ENCODE results near the gene KDM4D. TPM values are rescaled to one million over a fixed set of nuclear protein-coding genes. Genes with fewer than 3 reads are reported as not detected.
A peak's percentile ranks its signal among the peaks of the same experiment; 100 is the strongest.
"Not testable (repeated sequence)": the region's sequence is repeated elsewhere in the genome, so short reads cannot be mapped to it uniquely, and the experiment has no call there.

Gene KDM4D
- total RNA-seq, 1 experiment from 2014 or later, result 2.7 TPM

DNA sequence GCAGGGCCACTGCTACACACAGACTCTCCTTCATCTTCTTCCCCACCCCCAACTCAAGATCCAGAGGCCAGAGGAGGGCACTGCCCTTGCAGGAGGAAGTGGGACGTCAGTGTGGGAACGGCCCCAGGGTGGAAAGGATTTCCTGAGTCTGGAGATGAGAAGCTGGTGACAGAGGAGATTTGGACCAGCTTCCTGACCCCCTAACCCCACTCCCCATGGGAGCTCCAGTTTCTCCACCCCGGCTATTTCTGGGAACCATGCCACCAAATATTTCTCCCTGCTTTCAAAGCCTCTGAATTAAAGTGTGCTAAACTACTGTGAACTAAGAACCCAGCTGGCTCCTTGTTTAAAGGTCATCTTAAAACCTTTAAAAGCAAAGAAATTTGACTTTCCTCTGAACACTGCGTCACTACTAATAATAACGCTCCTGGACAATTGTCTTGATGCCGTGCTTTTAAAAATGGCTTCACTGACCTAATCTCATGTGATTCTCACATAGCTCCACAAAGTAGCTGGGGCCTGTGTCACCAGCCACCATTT lies 46.7 kb upstream of the KDM4D start:
- no peak; the same call in 1 of the 2 replicates for ATAC-seq
- Histone ChIP-seq H3F3A (ENCODE audit: low read length, unreplicated experiment) (no peaks in the 10 kb centered on the region), H3K79me2 (ENCODE audit: low read length) (no peaks in the 10 kb centered on the region), H3K9me2 (replicated peaks; ENCODE audit: low read length) (no peaks in the 10 kb centered on the region), H3K4me1 (ENCODE audit: insufficient read depth, low read length) (no peaks in the 10 kb centered on the region), H4K20me1 (ENCODE audit: low read length) (no peaks in the 10 kb centered on the region), H2AFZ (ENCODE audit: low read length) (no peak overlapping the region), H3K36me3 (ENCODE audit: low read depth, low read length) (no peaks in the 10 kb centered on the region), H3K9ac (ENCODE audit: low read length) (no peak overlapping the region), H3K4me3 (ENCODE audit: low read length) (no peak overlapping the region), H3K27me3 (ENCODE audit: low read length) (no peaks in the 10 kb centered on the region), H3K4me2 (ENCODE audit: low read length) (no peak overlapping the region), H3K9me3 (ENCODE audit: low read length) (no peaks in the 10 kb centered on the region), H3K27ac (ENCODE audit: low read length) (no peak overlapping the region)
- ChIA-PET CTCF (no interaction called here), POLR2A (ENCODE audit: unreplicated experiment) (interaction anchor here (0.6 kb wide), 1 partner anchor 404 kb away, joined by 5 read pairs; no protein-coding TSS in a partner anchor)
- DNase-seq, result peak; percentile 12
- intact Hi-C loops (cut with micrococcal nuclease), result no loop called here
- TF ChIP-seq EZH2 (IDR thresholded peaks at IDR 0.05; ENCODE audit: low read length, unreplicated experiment), result no peak
- BruUV-seq (replicated peaks), result no TSS peak

DNA sequence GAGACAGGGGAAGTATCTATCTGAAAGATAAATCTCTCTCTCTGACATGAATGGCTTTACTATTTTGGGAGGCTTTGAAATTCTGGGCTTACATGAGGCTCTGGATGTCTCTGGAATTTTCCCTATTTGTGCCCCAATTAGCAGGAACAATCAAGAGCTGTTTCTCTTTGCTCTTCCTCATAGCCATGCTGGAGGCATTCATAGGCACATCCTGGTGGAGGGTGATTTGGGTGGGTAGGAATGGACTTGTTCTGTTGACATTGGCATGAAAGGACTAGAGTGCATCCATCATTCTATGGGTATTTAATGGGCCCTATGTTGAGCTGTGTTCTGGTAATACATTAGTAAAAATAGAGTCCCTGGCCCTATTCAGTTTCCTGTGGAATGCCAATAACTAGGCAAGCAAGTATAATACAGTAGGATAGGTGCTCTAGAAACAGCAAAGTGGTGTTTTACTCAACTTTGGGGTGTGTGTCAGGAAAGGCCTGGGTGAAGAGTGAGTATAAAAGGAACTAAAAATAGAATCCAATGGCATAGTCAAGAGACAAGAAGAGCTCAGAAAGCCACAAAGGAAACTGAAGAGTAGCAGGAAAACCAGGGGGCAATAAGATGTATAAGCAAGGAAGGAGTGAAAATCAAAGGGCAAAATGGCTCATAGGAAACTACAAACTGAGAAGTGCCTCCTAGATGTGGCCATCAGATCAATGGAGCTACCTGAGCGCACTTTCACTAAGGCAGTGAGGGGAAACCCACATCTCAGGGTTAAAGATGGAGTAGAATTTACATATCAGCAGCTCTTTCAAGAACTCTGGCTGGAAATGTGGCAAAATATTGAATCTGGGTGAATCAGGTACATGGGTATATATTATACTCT lies 45.2 kb upstream of the KDM4D start:
- CTCF ChIA-PET, result no interaction called here

DNA sequence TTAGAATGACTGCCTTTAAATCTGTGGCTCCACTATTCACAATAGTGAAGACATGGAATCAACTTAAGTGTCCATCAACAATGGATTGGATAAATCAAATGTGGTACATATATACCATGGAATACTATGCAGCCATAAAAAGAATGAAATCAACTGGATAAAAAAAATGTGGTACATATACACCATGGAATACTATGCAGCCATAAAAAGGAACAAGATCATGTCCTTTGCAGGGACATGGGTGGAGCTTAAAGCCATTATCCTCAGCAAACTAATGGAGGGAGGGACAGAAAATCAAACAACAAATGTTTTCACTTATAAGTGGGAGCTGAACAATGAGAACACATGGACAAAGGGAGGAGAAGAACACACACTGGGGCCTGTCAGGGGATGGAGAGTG lies 41.4 kb upstream of the KDM4D start:
- H3K9me3 ChIP-seq (ENCODE audit: low read length); H3K4me3 ChIP-seq (ENCODE audit: low read length); DNase-seq; H3K36me3 ChIP-seq (ENCODE audit: low read depth, low read length); H3K79me2 ChIP-seq (ENCODE audit: low read length); H4K20me1 ChIP-seq (ENCODE audit: low read length); H3K4me2 ChIP-seq (ENCODE audit: low read length); intact Hi-C loops (cut with micrococcal nuclease); POLR2A ChIA-PET (ENCODE audit: unreplicated experiment); H3K27me3 ChIP-seq (ENCODE audit: low read length); BruUV-seq (replicated peaks); H3K4me1 ChIP-seq (ENCODE audit: insufficient read depth, low read length); H3K9ac ChIP-seq (ENCODE audit: low read length); H3F3A ChIP-seq (ENCODE audit: low read length, unreplicated experiment); H2AFZ ChIP-seq (ENCODE audit: low read length); H3K27ac ChIP-seq (ENCODE audit: low read length); ATAC-seq; CTCF ChIA-PET; H3K9me2 ChIP-seq (replicated peaks; ENCODE audit: low read length): not testable (repeated sequence)

More for the DNA sequence above, 45.2 kb upstream of the KDM4D start:
- H3K9me2 ChIP-seq (replicated peaks; ENCODE audit: low read length), result no peaks in the 10 kb centered on the region
- H3F3A ChIP-seq (ENCODE audit: low read length, unreplicated experiment), result no peaks in the 10 kb centered on the region
- H3K9ac ChIP-seq (ENCODE audit: low read length), result no peak overlapping the region
- H3K4me1 ChIP-seq (ENCODE audit: insufficient read depth, low read length), result no peaks in the 10 kb centered on the region
- no peak for DNase-seq
- H3K27ac ChIP-seq (ENCODE audit: low read length), result no peak overlapping the region
- TF ChIP-seq, protein P1, sequence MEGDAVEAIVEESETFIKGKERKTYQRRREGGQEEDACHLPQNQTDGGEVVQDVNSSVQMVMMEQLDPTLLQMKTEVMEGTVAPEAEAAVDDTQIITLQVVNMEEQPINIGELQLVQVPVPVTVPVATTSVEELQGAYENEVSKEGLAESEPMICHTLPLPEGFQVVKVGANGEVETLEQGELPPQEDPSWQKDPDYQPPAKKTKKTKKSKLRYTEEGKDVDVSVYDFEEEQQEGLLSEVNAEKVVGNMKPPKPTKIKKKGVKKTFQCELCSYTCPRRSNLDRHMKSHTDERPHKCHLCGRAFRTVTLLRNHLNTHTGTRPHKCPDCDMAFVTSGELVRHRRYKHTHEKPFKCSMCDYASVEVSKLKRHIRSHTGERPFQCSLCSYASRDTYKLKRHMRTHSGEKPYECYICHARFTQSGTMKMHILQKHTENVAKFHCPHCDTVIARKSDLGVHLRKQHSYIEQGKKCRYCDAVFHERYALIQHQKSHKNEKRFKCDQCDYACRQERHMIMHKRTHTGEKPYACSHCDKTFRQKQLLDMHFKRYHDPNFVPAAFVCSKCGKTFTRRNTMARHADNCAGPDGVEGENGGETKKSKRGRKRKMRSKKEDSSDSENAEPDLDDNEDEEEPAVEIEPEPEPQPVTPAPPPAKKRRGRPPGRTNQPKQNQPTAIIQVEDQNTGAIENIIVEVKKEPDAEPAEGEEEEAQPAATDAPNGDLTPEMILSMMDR (conservative IDR thresholded peaks at IDR 0.05; ENCODE audit: low read depth, low read length), result no peak
- TF ChIP-seq EZH2phosphoT487 (IDR thresholded peaks at IDR 0.05; ENCODE audit: borderline replicate concordance, low read length), result no peak
- no peak for TF ChIP-seq EZH2 (IDR thresholded peaks at IDR 0.05; ENCODE audit: low read length, unreplicated experiment)
- no peak overlapping the region for H3K4me2 ChIP-seq (ENCODE audit: low read length)
- intact Hi-C loops (cut with micrococcal nuclease), result no loop called here
- no TSS peak for BruUV-seq (replicated peaks)
- H3K79me2 ChIP-seq (ENCODE audit: low read length), result no peaks in the 10 kb centered on the region
- H4K20me1 ChIP-seq (ENCODE audit: low read length), result no peaks in the 10 kb centered on the region
- POLR2A ChIA-PET (ENCODE audit: unreplicated experiment), result no interaction called here
- no peak for ATAC-seq
- no peaks in the 10 kb centered on the region for H3K27me3 ChIP-seq (ENCODE audit: low read length)
- H3K36me3 ChIP-seq (ENCODE audit: low read depth, low read length), result no peaks in the 10 kb centered on the region
- no peaks in the 10 kb centered on the region for H3K9me3 ChIP-seq (ENCODE audit: low read length)
- no peak overlapping the region for H2AFZ ChIP-seq (ENCODE audit: low read length)
- no peak overlapping the region for H3K4me3 ChIP-seq (ENCODE audit: low read length)

Measured in PC-3 (cell line).